SK-N-MC (cell line): ENCODE measurements around the gene LONP2.

Experiments
- EZH2 ChIP-seq: fragments of 200-600 bp; sonication (generic); IDR thresholded peaks from one replicate; pipeline ENCODE4 v1.6.1; 2017; ENCODE audit warnings: antibody characterized with exemption
- POLR2AphosphoS5 ChIP-seq: IDR thresholded peaks from 2 replicates; pipeline ENCODE4 v1.6.1; 2012; ENCODE audit warnings: mild to moderate bottlenecking, low read depth, low read length, borderline replicate concordance

DNA sequence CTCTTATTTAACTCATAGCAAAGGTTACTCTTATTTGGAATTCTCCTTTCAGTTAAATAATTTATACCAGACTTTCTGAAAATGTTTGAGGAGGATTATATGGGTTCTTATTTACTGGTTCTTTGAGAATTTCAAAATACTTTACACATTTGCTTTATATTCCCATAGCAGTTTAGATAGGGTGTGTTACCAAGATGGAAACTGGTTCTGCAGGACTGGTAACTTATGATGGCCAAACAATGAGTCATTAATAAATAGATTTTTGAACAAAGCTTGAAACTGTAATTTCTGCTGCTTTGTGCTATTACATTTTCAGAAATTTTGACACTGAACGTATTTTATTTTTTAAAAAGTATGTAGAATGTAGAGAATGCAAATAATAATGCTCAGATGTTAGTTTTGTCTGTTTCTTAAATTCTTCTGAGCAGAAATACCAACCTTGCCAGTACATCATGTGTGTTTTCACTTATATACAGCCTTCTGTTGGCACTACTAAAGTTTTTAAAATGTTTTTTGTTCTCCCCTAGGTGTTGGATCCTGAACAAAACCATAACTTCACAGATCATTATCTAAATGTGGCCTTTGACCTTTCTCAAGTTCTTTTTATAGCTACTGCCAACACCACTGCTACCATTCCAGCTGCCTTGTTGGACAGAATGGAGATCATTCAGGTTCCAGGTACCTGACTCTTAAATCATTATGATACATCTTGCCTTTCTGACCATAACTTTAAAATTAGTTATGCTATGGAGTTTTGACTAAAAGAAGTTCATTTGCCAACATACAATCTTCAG, 51.6 kb downstream of the LONP2 start:
- TF ChIP-seq POLR2AphosphoS5, result no peak
- no peak for TF ChIP-seq EZH2
